GM12892 (cell line): Measurements from ENCODE around the gene OLFM1.

Experiments used
- POLR2AphosphoS5 ChIP-seq: IDR thresholded peaks from 2 replicates; pipeline ENCODE4 v1.6.1; 2011; ENCODE audit warnings: low read depth, low read length, control low read depth
- TAF1 ChIP-seq: IDR thresholded peaks from 2 replicates; pipeline ENCODE4 v1.6.1; 2011; ENCODE audit warnings: low read depth, mild to moderate bottlenecking, control low read depth, low read length, borderline replicate concordance

DNA sequence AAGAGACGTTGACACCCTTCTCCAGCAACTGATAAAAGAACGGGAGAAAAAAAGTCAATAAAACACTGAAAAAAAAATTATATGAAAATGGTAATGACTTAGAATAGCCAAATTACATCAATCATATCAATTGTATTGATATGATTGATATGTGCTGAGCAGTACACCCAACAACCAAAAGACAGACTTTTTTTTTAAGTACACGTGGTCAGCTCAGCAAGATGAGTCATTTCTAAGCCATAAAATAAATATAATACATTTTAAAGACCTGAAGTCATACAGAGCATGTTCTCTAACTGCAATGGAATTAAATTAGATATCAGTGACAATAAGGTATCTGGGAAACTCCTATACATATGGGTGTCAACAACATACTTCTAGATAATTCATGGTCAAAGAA, 30.9 kb upstream of the OLFM1 start:
- no peak for TF ChIP-seq POLR2AphosphoS5
- no peak for TF ChIP-seq TAF1
